ENCODE data around the gene ASAH2.

DNA sequence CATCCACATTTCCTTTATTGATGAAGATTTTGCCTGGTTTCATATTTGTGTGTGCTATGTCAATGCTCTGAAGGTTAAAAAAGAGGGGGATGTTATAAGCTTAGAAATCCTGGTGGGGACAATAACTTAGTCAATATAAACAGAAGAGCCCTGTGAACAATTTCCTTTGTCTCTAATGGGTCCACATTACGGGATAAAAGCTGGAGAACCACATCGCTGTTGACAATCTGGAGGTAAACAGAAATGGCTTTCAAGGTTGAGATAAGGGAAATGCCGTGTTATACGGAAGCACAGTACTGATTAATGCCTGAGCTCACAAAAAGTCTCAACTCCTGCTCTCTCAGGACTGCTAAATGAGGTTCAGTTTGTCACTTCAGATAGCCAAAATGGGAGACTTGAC, 16.8 kb downstream of the ASAH2 start:
- TF ChIP-seq, protein P1, sequence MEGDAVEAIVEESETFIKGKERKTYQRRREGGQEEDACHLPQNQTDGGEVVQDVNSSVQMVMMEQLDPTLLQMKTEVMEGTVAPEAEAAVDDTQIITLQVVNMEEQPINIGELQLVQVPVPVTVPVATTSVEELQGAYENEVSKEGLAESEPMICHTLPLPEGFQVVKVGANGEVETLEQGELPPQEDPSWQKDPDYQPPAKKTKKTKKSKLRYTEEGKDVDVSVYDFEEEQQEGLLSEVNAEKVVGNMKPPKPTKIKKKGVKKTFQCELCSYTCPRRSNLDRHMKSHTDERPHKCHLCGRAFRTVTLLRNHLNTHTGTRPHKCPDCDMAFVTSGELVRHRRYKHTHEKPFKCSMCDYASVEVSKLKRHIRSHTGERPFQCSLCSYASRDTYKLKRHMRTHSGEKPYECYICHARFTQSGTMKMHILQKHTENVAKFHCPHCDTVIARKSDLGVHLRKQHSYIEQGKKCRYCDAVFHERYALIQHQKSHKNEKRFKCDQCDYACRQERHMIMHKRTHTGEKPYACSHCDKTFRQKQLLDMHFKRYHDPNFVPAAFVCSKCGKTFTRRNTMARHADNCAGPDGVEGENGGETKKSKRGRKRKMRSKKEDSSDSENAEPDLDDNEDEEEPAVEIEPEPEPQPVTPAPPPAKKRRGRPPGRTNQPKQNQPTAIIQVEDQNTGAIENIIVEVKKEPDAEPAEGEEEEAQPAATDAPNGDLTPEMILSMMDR (conservative IDR thresholded peaks at IDR 0.05; ENCODE audit: low read depth, low read length), result no peak
- no peak for TF ChIP-seq EZH2phosphoT487 (IDR thresholded peaks at IDR 0.05; ENCODE audit: borderline replicate concordance, low read length)

Measured in PC-3 (cell line).